ENCODE results near the gene KRTAP12-4.
"Not testable (repeated sequence)": the region's sequence is repeated elsewhere in the genome, so short reads cannot be mapped to it uniquely, and the experiment has no call there.

KRTAP12-4 gene

GRCh38 chr21:44630440-44630839, 24.0 kb downstream of the KRTAP12-4 start:
- H3K4me3 ChIP-seq (ENCODE audit: low read length) = no peak overlapping the region
- no peak for DNase-seq (ENCODE audit: low read depth)
- TF ChIP-seq CTCF (conservative IDR thresholded peaks at IDR 0.05; ENCODE audit: low read length) = no peak

GRCh38 chr21:44628707-44629391, 25.6 kb downstream of the KRTAP12-4 start:
- no peak for TF ChIP-seq CTCF (conservative IDR thresholded peaks at IDR 0.05; ENCODE audit: low read length)
- no peak overlapping the region for H3K4me3 ChIP-seq (ENCODE audit: low read length)
- no peak for DNase-seq (ENCODE audit: low read depth)

- not testable (repeated sequence) for H3K4me3 ChIP-seq (ENCODE audit: low read length); DNase-seq (ENCODE audit: low read depth)
These were observed 26.6 kb downstream of the KRTAP12-4 start for GRCh38 chr21:44627831-44628233.

GRCh38 chr21:44627181-44627822, 27.2 kb downstream of the KRTAP12-4 start:
- not testable (repeated sequence) for H3K4me3 ChIP-seq (ENCODE audit: low read length); DNase-seq (ENCODE audit: low read depth)

GRCh38 chr21:44626673-44627143, 27.8 kb downstream of the KRTAP12-4 start, which contains the start of gene KRTAP10-9:
KRTAP10-9 (plus strand) TSS chr21:44627093; CDS start chr21:44627172, 79 bp downstream.
- no peak for TF ChIP-seq CTCF (conservative IDR thresholded peaks at IDR 0.05; ENCODE audit: low read length)
- DNase-seq (ENCODE audit: low read depth) = no peak
- no peak within 1 kb of the TSS for H3K4me3 ChIP-seq (ENCODE audit: low read length)

GRCh38 chr21:44626262-44626661, 28.2 kb downstream of the KRTAP12-4 start:
- H3K4me3 ChIP-seq (ENCODE audit: low read length) = no peak overlapping the region
- TF ChIP-seq CTCF (conservative IDR thresholded peaks at IDR 0.05; ENCODE audit: low read length) = no peak

GRCh38 chr21:44625756-44626155, 28.7 kb downstream of the KRTAP12-4 start:
- H3K4me3 ChIP-seq (ENCODE audit: low read length) = no peak overlapping the region
- DNase-seq (ENCODE audit: low read depth) = no peak
- no peak for TF ChIP-seq CTCF (conservative IDR thresholded peaks at IDR 0.05; ENCODE audit: low read length)

More at GRCh38 chr21:44626262-44626661, 28.2 kb downstream of the KRTAP12-4 start:
- DNase-seq (ENCODE audit: low read depth) = no peak

GRCh38 chr21:44623575-44623974, 30.9 kb downstream of the KRTAP12-4 start:
- DNase-seq (ENCODE audit: low read depth) = no peak
- TF ChIP-seq CTCF (conservative IDR thresholded peaks at IDR 0.05; ENCODE audit: low read length) = no peak
- H3K4me3 ChIP-seq (ENCODE audit: low read length) = no peak overlapping the region

All from AG10803 (cell line).